Left lobe of liver (tissue), 2 donors: Measurements from ENCODE around the gene COL24A1. TPM values are rescaled to one million over a fixed set of nuclear protein-coding genes. Genes with fewer than 3 reads are reported as not detected.
"Not testable (repeated sequence)": the region's sequence is repeated elsewhere in the genome, so short reads cannot be mapped to it uniquely, and the experiment has no call there.

ENCODE experiments used
- ATAC-seq: fragments of 200-7000 bp; cut with Tn5 transposase; one replicate; pipeline ENCODE4 v1.9.1; 2020; ENCODE audit warnings: mild to moderate bottlenecking, moderate library complexity
- DNase-seq: peaks from one replicate; pipeline ENCODE4 v3.0.0-alpha.2; 2020; ENCODE audit warnings: low spot score
- total RNA-seq: library from RNA; stranded (reverse); gene quantifications from one replicate; pipeline ENCODE4 v1.2.1, GENCODE V29; 2021
- donor health status: DM: no; HTN: no; CAD: no; lungs with moderate emphysema.
- donor health status: DM: no; HTN: yes; CAD: no.

The COL24A1 gene
- total RNA-seq, 1 donor from 2014 or later = not detected

DNA sequence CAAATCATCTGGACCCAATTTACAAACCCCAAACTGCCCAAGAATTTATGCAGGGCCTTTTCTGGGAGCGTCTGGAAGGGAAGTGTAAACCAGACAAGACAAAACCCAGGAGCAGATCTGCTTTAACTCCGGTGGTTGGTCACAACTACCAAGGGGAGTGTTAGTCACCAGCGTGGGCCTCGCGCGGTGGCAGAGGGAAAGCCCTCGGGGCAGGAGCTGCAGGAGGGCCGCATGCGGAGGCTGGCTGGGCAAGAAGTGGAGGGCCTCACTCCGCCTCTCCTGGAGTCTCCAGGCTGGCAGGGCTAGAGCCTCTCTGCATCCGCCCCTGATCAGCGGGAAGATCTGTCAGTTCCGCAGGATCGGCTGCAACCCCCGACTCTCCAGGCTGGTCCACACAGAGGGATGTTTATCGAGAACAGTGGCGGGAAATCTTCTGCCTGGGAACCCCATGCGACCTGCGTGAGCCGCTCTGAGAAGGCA is 2.0 kb downstream of the COL24A1 start:
- ATAC-seq = no peak
- DNase-seq = no peak

DNA sequence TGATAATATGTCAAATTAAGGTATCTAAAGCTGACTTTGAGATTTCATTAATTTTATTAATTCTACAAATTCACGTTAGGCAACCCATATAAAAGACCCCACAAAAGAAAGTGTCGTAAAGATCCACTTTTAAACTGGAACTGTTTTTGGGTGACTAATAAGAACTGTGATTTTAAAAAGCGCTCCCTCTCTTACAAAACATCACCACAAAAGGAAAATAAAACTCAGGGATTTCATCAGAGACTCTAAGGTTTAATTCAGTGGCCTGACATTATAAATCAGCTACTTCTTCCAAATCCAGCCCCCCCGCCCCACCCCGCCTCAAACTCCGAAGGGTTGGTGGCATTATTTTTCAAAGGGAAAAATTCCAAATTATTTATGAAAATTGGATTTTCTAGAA is 2.7 kb downstream of the COL24A1 start:
- no peak for DNase-seq
- ATAC-seq = no peak

DNA sequence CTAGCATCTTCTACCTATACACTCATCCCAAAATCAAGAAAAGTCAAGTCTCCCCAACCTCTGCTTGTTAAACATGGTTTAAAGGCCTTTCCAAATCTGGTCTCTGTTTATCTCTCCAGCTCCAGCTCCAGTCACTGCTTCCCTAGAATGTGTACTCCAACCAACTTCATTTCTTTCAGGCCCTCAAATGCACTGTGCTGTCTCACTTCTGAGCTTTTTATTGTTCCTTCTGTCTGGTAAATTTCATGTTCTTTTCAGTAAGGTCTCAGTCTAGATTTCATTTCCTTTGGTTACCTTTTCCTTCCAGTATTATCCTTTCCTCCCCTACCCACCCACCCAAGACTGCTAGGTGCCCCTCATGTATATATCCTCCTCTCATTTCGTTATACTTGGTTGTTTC is 3.7 kb downstream of the COL24A1 start:
- no peak for ATAC-seq
- DNase-seq = no peak

DNA sequence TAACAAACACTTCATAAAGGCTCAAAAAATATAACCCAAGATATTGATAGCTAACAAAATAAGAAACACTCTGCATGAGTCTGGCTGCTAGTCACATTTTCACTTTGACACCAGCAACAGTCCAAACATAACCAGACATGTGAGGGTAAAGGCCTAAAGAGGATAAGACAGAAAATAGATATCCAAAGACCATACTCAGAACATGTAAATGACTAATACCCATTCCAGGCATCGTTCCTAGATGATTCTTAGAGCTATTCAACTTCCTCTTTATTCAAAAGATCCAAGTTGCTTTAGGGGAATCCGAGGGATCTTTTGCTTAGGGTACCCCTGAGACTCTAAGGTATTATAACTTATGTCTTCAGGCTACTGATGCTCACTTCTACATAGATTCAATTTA is 5.1 kb downstream of the COL24A1 start:
- no peak for ATAC-seq

DNA sequence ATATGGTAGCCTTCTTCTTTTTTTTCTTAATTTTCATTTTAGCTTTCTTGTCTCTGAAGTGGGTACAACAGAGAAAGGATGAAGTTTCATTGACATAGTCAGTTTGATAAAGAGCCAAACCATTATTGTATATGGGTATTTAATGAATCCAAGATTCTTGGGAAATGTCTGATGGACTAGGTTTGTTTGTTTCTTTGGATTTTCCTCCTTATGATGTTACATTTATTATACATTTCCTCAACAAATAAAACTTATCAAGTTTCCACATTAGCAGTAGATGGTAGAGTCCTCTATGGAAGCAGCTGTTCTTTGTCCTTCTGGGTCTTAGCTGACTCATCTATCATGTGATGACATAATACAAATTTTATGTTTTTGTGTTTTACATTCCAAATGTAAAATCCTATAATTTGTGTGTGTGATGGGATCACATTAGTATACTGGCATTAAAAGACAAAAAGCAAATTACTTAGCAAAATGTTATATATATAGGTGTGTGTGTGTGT is 6.0 kb downstream of the COL24A1 start:
- DNase-seq (no peak), ATAC-seq (no peak)

More for the DNA sequence above, 5.1 kb downstream of the COL24A1 start:
- no peak for DNase-seq

DNA sequence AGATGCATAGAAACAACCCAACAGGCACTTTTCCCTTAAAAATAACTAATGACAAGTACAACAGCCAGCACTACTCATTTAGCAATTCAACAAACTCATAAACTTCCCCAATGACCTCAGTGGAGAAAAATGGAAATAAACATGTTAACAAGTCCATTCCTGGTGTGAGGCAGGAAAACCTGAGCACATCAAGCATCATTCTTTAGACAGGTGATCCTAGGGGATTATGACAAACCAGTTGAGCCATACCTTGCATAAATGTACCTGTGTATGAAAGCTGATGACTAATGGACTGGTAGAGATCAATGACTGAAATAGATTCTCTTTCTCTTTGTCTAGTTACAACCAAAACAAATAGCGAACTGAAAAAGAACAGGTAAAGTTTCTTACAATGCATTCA is 7.0 kb downstream of the COL24A1 start:
- DNase-seq = no peak
- ATAC-seq = no peak

DNA sequence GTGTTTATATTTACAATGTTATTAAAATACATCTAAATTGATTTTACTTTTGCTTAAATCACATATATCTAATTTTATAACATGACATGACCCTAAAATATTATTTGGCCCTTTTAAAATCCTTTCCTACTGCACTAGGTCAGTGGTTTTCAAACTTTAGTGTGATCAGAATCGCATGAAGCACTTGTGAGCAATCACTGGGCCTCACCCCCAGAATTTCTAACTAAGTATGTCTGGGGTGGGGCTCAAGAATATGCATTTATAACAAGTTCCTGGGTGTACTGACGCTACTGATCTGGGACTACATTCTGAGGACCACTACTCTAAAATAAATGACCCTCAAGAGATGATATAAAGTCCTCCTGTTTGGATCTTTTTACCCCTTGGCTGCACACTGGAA is 8.8 kb downstream of the COL24A1 start:
- DNase-seq (no peak), ATAC-seq (no peak)

DNA sequence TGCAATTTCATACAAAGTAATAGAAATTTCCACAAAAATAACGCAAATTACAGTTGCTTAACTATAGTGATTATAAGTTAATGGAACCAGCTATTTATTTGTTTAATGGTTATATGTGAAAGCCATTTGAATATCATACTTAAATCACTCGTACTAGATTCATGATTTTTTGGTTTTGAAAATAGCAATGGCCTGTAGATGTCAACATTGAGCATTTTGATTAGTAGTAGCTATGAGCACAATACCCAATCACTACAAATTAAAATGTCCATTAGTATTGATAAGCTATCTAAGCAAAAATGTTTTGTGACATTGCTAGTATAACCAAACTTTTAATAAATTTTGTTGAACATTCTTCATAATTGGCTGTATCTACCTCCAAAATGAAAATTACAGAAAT is 10.0 kb downstream of the COL24A1 start:
- ATAC-seq = no peak
- DNase-seq = no peak

DNA sequence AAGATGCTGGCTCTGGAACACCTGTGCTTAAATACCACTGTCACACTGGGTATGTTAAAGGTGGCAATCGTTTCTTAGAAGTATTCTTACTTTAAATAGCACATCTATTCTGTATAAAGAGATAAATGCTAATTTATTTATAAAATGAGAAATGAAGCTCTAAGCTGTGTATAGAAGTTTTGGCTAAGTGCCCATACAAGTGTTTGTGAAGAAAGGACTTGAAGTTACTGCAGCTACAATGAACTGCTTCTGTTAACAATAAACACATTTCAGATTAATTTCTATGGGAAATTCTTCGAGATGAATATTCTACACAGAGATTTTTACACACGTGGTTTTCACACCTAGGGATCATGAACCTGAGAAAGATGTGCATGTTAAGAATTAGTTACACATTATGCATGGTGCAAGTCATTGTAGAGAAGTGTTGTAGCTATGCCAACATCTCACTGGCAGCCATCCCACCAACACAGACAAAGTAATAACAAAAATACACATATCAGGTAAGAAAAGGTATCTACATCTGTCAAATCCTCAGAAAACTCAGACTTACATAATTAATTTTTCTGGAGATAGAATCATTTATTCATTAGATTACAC is 16.2 kb downstream of the COL24A1 start:
- no peak for ATAC-seq
- no peak for DNase-seq

DNA sequence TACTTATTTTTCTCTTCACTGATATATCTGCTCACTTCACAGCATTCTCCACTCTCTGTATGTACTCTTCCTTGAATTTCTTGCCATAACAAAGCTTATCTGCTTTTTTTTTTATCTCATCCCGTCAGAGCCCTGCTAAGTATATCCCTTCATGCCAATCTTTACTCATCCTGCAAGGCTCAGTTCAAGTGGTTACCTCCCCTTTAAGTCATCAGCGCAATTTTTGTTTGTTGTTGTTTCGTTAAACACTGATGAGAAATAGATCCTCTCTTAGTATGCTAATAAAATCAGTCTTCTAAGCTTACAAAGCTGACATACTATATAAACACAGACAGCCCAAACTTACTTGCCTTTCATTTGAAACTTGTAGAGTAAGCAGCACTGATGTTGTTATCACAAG is 17.8 kb downstream of the COL24A1 start:
- ATAC-seq (no peak), DNase-seq (no peak)

DNA sequence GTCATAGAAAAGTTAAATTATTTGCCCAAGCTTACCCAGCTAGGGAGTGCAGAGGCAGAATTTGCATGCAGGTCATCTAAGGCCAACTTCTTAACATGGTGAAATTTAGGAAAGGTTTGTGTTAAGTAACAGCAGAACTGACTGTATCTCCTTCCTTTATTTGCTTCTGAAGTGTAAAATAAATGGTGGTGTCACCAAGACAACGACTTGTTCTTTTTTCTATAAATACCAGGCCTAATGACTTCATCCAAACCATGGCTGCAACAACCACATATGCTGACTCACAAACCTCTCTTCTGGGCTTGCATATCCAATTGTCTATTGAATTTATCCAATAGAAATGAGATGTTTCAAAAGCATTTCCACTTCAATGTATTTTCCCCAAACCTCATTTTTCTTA is 19.1 kb downstream of the COL24A1 start:
- ATAC-seq = no peak
- no peak for DNase-seq

DNA sequence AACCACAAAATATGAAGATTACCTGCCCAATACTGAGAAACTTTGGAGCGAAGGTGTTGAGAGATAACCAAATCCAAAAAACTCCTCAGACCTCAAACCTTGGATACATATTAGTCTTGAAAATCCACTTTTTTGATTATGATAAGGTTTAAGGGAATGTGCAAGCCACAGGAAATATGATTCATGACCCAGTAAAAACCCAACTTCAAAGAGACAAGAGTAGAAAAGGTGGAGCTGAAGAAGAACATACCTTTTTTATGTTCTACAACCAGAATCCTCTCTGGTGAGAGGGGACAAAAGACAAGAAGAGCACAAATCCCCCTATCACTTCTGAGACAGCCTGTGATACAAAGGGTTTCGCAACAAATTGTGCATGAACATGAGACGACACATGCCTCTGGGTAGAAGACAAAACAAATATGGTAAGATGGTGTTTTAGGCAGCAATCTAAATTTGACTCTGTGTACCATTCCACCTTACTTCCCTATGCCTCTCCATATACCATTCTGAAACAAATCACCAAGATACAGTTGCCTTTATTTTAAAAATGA is 37.3 kb downstream of the COL24A1 start:
- no peak for ATAC-seq
- DNase-seq = no peak

DNA sequence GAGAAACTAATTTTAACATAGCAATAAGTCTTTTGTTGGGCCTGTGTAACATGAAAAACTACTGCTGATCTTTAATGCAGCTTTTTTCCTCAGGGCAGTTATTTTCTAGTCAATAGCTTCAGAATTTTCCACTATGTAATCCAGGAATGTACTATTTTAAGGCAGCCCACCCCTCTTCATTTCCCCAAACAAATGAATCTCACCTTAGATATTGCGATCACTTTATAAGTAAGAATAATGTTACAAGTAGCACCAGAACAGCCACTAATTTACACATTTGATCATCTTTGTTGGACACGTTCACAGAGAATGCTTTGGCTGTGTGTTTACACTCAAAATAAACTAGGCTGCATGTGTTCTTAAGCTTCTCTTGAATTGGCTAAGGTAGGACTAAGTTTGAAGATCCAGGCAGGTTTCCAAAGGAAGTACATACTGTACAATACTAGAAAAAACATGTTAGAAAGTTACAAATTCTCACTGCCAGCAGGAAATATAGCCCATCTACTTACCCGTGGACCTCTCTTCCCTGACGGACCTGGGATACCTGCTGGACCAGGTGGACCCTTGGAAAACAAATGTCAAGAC is 41.7 kb downstream of the COL24A1 start:
- no peak for DNase-seq

DNA sequence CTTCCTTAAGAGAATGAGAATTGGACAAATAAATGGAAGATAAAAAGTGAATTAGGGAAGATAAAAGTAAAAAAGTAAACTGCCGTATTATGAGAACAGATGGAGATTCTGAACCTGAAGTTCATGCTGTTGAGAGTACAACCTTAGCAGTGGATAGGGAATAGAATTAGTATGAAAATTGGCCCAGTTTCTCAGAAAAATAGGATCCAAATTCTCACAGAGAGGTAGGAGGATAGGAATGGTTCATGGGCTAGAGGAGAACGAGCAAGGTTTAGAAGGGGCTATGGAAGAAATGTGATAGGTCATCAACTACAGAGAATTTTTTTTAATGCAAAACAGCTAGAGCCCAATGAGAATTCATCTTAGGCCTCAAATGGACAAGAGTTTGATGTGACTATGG is 42.3 kb downstream of the COL24A1 start:
- no peak for DNase-seq
- ATAC-seq = no peak

More for the DNA sequence above, 41.7 kb downstream of the COL24A1 start:
- ATAC-seq = no peak

DNA sequence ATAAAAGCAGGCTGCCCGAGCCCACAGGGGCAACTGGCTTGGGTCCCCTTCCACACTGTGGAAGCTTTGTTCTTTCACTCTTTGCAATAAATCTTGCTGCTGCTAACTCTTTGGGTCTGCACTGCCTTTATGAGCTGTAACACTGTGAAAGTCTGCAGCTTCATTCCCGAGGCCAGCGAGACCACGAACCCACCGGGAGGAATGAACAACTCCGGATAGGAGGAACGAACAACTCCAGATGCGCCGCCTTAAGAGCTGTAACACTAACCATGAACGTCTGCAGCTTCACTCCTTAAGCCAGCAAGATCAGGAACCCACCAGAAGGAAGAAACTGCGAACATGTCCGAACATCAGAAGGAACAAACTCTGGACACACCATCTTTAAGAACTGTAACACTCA is 45.0 kb downstream of the COL24A1 start:
- not testable (repeated sequence) for ATAC-seq, DNase-seq

DNA sequence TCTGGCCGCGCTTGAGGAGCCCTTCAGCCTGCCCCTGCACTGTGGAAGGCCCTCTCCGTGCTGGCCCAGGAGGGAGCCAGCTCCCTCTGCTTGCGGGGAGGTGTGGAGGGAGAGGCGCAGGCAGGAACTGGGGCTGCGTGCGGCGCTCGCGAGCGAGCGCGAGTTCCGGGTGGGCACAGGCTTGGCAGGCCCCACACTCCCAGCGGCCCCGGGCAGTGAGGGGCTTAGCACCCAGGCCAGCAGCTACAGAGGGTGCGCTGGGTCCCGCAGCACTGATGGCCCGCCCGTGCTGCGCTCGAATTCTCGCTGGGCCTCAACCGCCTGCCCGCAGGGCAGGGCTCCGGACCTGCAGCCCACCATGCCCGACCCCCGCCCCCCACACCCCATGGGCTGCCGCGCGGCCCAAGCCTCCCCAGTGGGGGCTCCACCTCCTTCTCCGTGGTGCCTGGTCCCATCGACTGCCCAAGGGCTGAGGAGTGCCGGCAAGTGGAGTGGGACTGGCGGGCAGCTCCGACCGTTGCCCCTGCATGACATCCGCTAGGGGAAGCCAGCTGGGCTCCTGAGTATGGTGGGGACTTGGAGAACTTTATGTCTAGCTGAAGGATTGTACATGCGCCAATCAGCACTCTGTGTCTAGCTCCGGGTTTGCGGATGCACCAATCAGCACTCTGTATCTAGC is 46.0 kb downstream of the COL24A1 start:
- ATAC-seq (no peak), DNase-seq (no peak)

DNA sequence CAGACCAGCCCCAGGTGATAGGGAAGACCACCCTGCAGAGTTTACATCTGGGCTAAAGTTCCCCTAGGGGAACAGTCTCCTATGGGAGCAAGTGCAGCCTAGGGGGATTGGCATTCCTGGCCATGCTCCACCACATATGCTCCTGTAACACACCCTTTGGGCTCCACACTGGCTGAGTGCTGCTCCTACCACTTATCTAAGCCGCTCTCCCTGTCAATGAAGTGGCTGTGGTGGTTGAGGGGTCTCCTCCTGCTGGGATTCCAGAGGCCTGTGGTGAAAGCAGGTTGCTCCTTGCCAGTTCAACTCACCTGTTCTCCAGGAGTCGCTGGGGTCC is 51.1 kb downstream of the COL24A1 start:
- ATAC-seq = no peak
- no peak for DNase-seq

DNA sequence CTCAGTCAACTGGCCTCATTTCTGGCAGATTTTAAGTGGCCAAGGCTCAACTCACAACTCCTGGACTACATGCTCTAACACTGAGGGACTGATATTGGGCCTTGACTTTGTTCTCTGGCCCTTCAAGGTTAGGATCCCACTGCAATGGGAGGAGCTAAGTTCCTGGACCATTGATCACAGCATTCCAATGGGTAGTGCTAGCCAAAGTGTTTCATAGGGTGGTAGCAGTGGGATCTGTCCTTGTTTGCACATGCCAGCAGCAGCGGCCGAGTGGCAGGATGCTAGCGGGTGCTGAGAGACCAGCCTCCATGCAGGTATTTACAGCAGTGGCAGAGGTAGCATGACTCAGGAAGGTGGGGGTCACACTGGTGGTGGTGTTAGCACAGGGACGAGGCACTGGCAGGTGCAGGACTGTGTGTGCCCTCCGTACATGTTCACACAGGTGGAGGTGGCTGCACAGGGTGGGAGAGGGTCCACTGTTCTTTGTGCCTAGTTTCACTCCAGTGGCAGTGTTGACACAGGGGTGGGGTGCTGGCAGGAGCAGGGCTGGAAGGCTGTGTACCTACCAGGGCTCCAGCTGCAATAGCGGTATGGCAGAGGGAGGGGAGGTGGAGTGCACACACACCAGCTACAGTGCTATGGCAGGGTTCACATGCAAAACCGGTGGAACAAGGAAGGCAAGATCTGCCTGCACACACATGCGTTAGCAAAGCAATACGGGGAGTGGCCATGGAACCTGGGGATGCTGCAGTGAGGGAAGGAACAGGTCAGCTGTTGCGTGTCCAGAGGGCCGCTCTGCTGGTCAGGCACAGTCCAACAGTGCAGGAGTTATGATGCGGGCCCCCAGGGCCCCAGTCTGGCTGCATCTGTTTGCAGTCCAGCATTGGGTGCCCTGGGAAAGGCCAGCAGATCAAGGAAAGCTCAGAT is 51.7 kb downstream of the COL24A1 start:
- no peak for DNase-seq
- ATAC-seq = no peak

DNA sequence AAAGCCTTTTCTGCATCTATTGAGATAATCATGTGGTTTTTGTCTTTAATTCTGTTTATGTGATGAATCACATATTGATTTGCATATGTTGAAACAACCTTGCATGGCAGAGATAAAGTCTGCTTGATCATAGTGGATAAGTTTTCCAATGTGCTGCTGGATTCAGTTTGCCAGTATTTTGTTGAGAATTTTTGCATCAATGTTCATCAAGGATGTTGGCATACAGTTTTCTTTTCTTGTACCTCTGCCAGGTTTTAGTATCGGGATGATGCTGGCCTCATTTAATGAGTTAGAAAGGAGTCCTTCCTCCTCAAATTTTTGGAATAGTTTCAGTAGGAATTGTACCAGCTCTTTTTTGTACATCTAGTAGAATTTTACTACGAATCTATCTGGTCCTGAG is 55.0 kb downstream of the COL24A1 start:
- DNase-seq (no peak), ATAC-seq (no peak)

DNA sequence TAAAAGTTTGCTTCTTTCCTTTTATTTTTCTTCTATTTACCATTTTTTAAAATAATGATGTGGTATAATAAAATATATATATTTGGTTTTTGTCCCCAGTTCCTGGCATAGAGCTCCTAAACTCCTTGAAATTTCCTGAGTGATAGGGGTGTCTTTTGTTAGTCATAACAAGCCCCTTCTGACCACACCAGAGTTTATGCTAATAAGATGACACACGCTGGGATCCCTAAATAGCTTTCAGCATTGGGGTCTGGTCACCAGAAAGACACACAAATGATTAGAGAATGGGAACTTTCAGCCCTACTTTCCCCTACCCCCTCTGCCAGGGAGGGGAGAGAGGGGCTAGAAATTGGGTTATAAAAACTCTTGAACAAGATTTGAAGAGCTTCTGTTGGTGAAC is 56.2 kb downstream of the COL24A1 start:
- DNase-seq (no peak), ATAC-seq (no peak)

DNA sequence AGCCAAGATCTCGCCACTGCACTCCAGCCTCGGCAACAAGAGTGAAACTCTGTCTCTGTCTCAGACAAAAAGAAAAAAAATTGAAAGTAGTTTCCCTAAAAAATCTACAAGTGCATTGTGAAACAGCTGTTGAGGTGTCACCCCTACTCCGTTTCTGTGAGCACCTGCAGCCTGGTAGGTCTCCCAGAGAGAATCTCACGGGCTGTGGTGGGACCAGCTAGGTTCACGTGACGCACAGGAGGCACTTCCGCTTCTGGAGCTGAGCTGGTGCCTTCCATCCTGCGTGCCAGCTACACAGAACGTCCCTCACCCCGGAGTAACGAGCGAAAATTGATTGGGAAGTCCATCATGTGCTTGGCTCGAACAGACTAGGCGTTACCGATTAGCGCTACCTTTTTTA is 66.8 kb downstream of the COL24A1 start:
- no peak for DNase-seq

More for the DNA sequence above, 66.8 kb downstream of the COL24A1 start:
- no peak for ATAC-seq
